Mucosa of descending colon (tissue), 3 donors: ENCODE measurements around the gene MAP7. TPM values are rescaled to one million over a fixed set of nuclear protein-coding genes. Genes with fewer than 3 reads are reported as not detected.
A peak's percentile ranks its signal among the peaks of the same experiment; 100 is the strongest.

Experiments used
- ATAC-seq: fragments of 200-7000 bp; cut with Tn5 transposase; one replicate; pipeline ENCODE4 v1.9.1; 2020; ENCODE audit warnings: mild to moderate bottlenecking, moderate library complexity
- DNase-seq, 3 donors: peaks; one replicate each; pipeline ENCODE4 v3.0.0-alpha.2; 2020
- H3K36me3 ChIP-seq: fragments of 200-600 bp; one replicate; pipeline ENCODE4 v1.8.0; 2021; ENCODE audit warnings: low read depth, mild to moderate bottlenecking
- H3K4me1 ChIP-seq: fragments of 200-600 bp; one replicate; pipeline ENCODE4 v1.8.0; 2021; ENCODE audit warnings: low read depth, mild to moderate bottlenecking
- H3K4me3 ChIP-seq: fragments of 200-600 bp; one replicate; pipeline ENCODE4 v1.8.0; 2021; ENCODE audit warnings: mild to moderate bottlenecking
- H3K9me3 ChIP-seq: fragments of 200-600 bp; one replicate; pipeline ENCODE4 v1.8.0; 2021; ENCODE audit warnings: mild to moderate bottlenecking
- CTCF ChIP-seq: fragments of 200-600 bp; IDR thresholded peaks from one replicate; pipeline ENCODE4 v1.8.0; 2022; ENCODE audit warnings: antibody characterized with exemption, mild to moderate bottlenecking
- intact Hi-C, 2 donors: fragments of 100-400 bp; cut with DNase I in 1 of 2; cut with micrococcal nuclease in 1 of 2; formaldehyde crosslinking; loops; one replicate each; pipeline versions ENCODE4 v1.11.0 to v1.11.1; 2022; cut with DNase I, micrococcal nuclease
- total RNA-seq, 3 donors: library from RNA; stranded (reverse); fragmentation: NEBNext Ultra II Directional in 2 of 3; extraction: Animal tissue kit (Norgen Biotek cat#: 25700) in 2 of 3; gene quantifications; one replicate each; pipeline versions ENCODE4 v1.2.1 to v1.2.4, GENCODE V29; 2021 to 2023
- donor health status: DM: no; HTN: no; CAD: no; lungs with moderate emphysema.
- donor health status: DM: no; HTN: no; CAD: no.
- donor health status: DM: no; HTN: yes; CAD: no.

The MAP7 gene
- total RNA-seq, 3 donors from 2014 or later: 28.4 to 80.5 (median 68.6) TPM

DNA sequence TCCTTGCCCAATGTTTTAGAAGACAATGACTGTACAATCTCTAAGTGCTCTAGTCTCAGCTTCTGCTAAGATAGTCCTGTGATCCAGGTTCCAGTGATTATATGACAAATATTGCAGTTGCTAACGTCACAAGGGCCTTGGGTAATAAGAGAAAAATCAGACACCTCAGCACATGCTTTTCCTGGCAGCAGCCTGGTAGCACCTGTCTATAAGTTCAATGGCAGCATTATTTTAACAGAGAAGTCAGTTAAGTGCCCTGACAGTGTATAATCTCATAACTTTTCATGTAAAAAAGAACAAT, 139.2 kb downstream of the MAP7 start:
- DNase-seq (no peak), ATAC-seq (peak; percentile 65)
- H3K9me3 ChIP-seq: no peaks in the 10 kb centered on the region
- no peak for TF ChIP-seq CTCF
- intact Hi-C loops: no loop called here
- no peak overlapping the region for H3K4me3 ChIP-seq
- no peaks in the 10 kb centered on the region for H3K36me3 ChIP-seq
- H3K4me1 ChIP-seq: peaks cover 21% of the 10 kb centered on the region

GRCh38 chr6:136410201-136411024, 139.8 kb downstream of the MAP7 start:
- H3K4me1 ChIP-seq: peaks cover 21% of the 10 kb centered on the region
- H3K36me3 ChIP-seq: no peaks in the 10 kb centered on the region
- no peak for DNase-seq
- intact Hi-C loops: no loop called here
- H3K9me3 ChIP-seq: no peaks in the 10 kb centered on the region
- no peak for TF ChIP-seq CTCF
- H3K4me3 ChIP-seq: no peak overlapping the region
- ATAC-seq: no peak

DNA sequence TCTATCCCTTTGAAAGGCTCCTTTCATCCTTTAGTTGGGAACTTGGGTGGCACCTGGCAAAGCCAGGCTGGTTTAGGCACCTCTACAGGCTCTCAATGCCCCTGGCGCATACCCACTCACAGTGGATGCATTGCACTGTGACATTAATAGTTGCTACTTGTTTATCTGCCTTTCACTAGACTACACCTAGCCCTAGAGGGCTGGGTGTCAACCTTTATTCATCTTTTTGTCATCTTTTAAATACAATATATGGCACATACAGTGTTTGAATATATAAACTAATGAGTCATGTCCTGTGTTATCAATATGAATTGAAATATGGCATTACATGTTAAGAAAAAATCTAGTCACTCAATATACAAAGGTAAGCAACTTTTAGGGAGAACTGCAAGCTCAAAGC, 140.6 kb downstream of the MAP7 start:
- ATAC-seq: no peak
- intact Hi-C loops: no loop called here
- no peak for DNase-seq

GRCh38 chr6:136408204-136408603, 142.0 kb downstream of the MAP7 start:
- intact Hi-C loops: no loop called here
- no peak for TF ChIP-seq CTCF
- no peaks in the 10 kb centered on the region for H3K36me3 ChIP-seq
- no peak for DNase-seq
- no peak overlapping the region for H3K4me3 ChIP-seq
- no peaks in the 10 kb centered on the region for H3K9me3 ChIP-seq
- peaks cover 26% of the 10 kb centered on the region for H3K4me1 ChIP-seq
- no peak for ATAC-seq

More for the DNA sequence above, 140.6 kb downstream of the MAP7 start:
- H3K9me3 ChIP-seq: no peaks in the 10 kb centered on the region
- TF ChIP-seq CTCF: no peak
- H3K4me1 ChIP-seq: peaks cover 26% of the 10 kb centered on the region
- no peak overlapping the region for H3K4me3 ChIP-seq
- H3K36me3 ChIP-seq: no peaks in the 10 kb centered on the region

GRCh38 chr6:136405420-136406029, 144.7 kb downstream of the MAP7 start:
- Histone ChIP-seq H3K4me1 (peaks cover 13% of the 10 kb centered on the region), H3K9me3 (no peaks in the 10 kb centered on the region), H3K4me3 (no peak overlapping the region), H3K36me3 (no peaks in the 10 kb centered on the region)
- intact Hi-C loops: no loop called here
- peak; percentile 85 for ATAC-seq
- DNase-seq: peak in 2 of 3 donors; percentile 36 to 38
- TF ChIP-seq CTCF: no peak
